Prostate gland (tissue), 2 donors: ENCODE data around the gene NTN1. TPM values are rescaled to one million over a fixed set of nuclear protein-coding genes. Genes with fewer than 3 reads are reported as not detected.

Source experiments
- DNase-seq: peaks from one replicate; pipeline ENCODE4 v3.0.0-alpha.2; 2019; ENCODE audit warnings: low spot score
- H3K27ac ChIP-seq, 2 donors: fragments of 200-600 bp; sonication (generic); 2 replicates each; pipeline ENCODE4 v1.5.1; 2017 to 2019
- H3K27me3 ChIP-seq: fragments of 200-600 bp; sonication (generic); replicated peaks from 2 replicates; pipeline ENCODE4 v1.5.1; 2019; ENCODE audit not compliant: insufficient read depth
- H3K36me3 ChIP-seq, 2 donors: fragments of 200-600 bp; sonication (generic); 1 replicate in 1 of 2; 2 replicates in 1 of 2; pipeline versions ENCODE4 v1.5.1 to v1.8.1; 2017 to 2019
- H3K4me1 ChIP-seq: fragments of 200-600 bp; sonication (generic); replicated peaks from 2 replicates; pipeline ENCODE4 v1.5.1; 2019
- H3K4me3 ChIP-seq, 2 donors: fragments of 200-600 bp; sonication (generic); 2 replicates each; pipeline ENCODE4 v1.5.1; 2017 to 2019
- H3K9me3 ChIP-seq: fragments of 200-600 bp; sonication (generic); 2 replicates; pipeline ENCODE4 v1.5.1; 2017
- POLR2A ChIP-seq: fragments of 450-650 bp; IDR thresholded peaks from one replicate; pipeline ENCODE4 v1.6.1; 2016; ENCODE audit warnings: antibody characterized with exemption, mild to moderate bottlenecking
- POLR2AphosphoS5 ChIP-seq: sonication (generic); formaldehyde crosslinking; IDR thresholded peaks from one replicate; pipeline ENCODE4 v1.6.1; 2017; ENCODE audit warnings: antibody characterized with exemption
- WGBS: methylation state at CpG from one replicate; pipeline ENCODE4 v1.1.5; 2018; 5-methylcytosine and 5-hydroxymethylcytosine counted together
- intact Hi-C: fragments of 100-400 bp; cut with DNase I; formaldehyde crosslinking; loops from one replicate; pipeline ENCODE4 v1.14.2; 2022
- total RNA-seq, 2 donors: library from RNA; depleted of rRNA; stranded (reverse); fragments of >200 nt; gene quantifications; one replicate each; pipeline ENCODE4 v1.1.0, GENCODE V29; 2016
- TF ChIP-seq, protein P1 (sequence below), 4 experiments: fragments of 200-600 bp in 2 of 4; fragments of 450-650 bp in 2 of 4; sonication (generic) in 2 of 4; IDR thresholded peaks; 1 replicate in 3 of 4; 2 replicates in 1 of 4; pipeline ENCODE4 v1.5.1; 2016 to 2019; ENCODE audit warnings: antibody characterized with exemption in 4 of 4, mild to moderate bottlenecking in 2 of 4, moderate library complexity in 2 of 4

The NTN1 gene
- total RNA-seq, 2 donors from 2014 or later = 9.2 to 11.4 TPM

DNA sequence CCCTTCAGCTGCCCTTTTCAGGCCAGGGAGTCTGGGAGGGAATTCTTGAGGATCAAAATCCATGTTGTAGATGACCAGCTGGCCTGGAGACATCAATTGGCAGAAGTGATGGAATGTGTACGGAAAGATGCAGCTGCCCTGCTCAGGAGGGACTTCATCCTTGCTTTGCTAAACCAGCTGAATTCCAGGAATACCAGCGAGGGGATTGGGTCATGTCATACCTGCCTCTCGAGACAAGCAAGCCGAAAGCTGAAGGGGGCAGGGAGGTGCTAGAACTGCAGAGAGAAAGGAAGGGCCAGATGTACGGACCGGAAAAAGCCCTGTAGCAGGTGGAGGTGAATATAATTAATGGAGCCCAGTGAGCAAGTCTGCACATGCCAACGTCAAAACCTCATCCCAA is 25.6 kb upstream of the NTN1 start:
- Histone ChIP-seq H3K4me1 (no peaks in the 10 kb centered on the region), H3K4me3 (no peak overlapping the region), H3K27me3 (no peaks in the 10 kb centered on the region), H3K9me3 (no peaks in the 10 kb centered on the region), H3K27ac (no peak overlapping the region), H3K36me3 (no peaks in the 10 kb centered on the region)
- DNase-seq = no peak
- TF ChIP-seq, protein P1, sequence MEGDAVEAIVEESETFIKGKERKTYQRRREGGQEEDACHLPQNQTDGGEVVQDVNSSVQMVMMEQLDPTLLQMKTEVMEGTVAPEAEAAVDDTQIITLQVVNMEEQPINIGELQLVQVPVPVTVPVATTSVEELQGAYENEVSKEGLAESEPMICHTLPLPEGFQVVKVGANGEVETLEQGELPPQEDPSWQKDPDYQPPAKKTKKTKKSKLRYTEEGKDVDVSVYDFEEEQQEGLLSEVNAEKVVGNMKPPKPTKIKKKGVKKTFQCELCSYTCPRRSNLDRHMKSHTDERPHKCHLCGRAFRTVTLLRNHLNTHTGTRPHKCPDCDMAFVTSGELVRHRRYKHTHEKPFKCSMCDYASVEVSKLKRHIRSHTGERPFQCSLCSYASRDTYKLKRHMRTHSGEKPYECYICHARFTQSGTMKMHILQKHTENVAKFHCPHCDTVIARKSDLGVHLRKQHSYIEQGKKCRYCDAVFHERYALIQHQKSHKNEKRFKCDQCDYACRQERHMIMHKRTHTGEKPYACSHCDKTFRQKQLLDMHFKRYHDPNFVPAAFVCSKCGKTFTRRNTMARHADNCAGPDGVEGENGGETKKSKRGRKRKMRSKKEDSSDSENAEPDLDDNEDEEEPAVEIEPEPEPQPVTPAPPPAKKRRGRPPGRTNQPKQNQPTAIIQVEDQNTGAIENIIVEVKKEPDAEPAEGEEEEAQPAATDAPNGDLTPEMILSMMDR (IDR thresholded peaks at IDR 0.05) = no peak
- TF ChIP-seq POLR2A = no peak
- TF ChIP-seq POLR2AphosphoS5 = no peak
- 64% methylated on average over 7 of the region's 7 CpGs for WGBS
- intact Hi-C loops = loop anchor here (10.0 kb wide), 1 partner anchor 409 kb away; no protein-coding TSS in a partner anchor

DNA sequence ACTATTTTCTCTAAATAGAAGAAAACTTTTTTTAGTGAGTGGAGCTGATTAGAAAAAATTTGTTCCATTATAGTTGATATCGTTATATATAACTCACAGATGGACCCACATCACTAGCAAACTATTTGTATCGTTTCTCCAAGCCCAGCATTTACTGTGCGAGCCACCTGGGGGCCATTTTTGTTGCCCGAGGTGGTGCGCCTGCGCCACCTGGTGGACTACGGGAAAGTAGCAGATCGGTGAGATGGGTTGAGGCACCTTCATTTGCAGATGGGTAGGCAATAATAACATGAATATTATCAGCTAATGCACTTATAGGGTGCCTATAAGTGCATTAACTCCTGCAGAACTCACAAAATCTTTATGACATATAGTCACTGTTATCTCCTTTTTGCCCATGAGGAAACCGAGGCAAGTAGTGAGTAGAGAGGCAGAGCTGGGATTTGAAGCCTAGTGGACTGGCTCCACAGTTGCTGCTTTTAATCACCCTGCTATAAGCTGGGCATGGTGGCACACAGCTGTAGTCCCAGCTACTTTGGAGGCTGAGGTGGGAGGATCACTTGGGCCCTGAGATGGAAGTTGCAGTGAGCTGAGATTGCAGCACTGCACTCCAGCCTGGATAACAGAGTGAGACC is 23.2 kb upstream of the NTN1 start:
- H3K9me3 ChIP-seq = no peaks in the 10 kb centered on the region
- 15% methylated on average over 9 of the region's 9 CpGs for WGBS
- H3K4me1 ChIP-seq = no peaks in the 10 kb centered on the region
- H3K27me3 ChIP-seq = no peaks in the 10 kb centered on the region
- H3K4me3 ChIP-seq = no peak overlapping the region
- intact Hi-C loops = loop anchor here (10.0 kb wide), 1 partner anchor 407 kb away; no protein-coding TSS in a partner anchor
- DNase-seq = no peak
- no peak overlapping the region for H3K27ac ChIP-seq
- no peaks in the 10 kb centered on the region for H3K36me3 ChIP-seq
- TF ChIP-seq, protein P1 (IDR thresholded peaks at IDR 0.05) = peak; percentile 36 to 78 (median 65)
- no peak for TF ChIP-seq POLR2A
- TF ChIP-seq POLR2AphosphoS5 = no peak

- no peaks in the 10 kb centered on the region for H3K36me3 ChIP-seq
- no peak overlapping the region for H3K27ac ChIP-seq
- no peaks in the 10 kb centered on the region for H3K27me3 ChIP-seq
- H3K4me1 ChIP-seq = no peaks in the 10 kb centered on the region
- no peak for DNase-seq
- intact Hi-C loops = no loop called here
- H3K4me3 ChIP-seq = no peak overlapping the region
- TF ChIP-seq, protein P1 (IDR thresholded peaks at IDR 0.05) = no peak
- no peak for TF ChIP-seq POLR2A
- TF ChIP-seq POLR2AphosphoS5 = no peak
- WGBS = 91% methylated on average over 3 of the region's 3 CpGs
- H3K9me3 ChIP-seq = no peaks in the 10 kb centered on the region
Observed at GRCh38 chr17:9001559-9001958, 19.8 kb upstream of the NTN1 start.

- Histone ChIP-seq H3K36me3 (no peaks in the 10 kb centered on the region), H3K4me1 (no peaks in the 10 kb centered on the region), H3K9me3 (no peaks in the 10 kb centered on the region), H3K27me3 (no peaks in the 10 kb centered on the region), H3K4me3 (no peak overlapping the region), H3K27ac (no peak overlapping the region)
- intact Hi-C loops = no loop called here
- WGBS = 26% methylated on average over 15 of the region's 15 CpGs
- TF ChIP-seq POLR2A (no peak), POLR2AphosphoS5 (no peak)
- TF ChIP-seq, protein P1 (IDR thresholded peaks at IDR 0.05) = no peak
- DNase-seq = no peak
Observed at GRCh38 chr17:9002227-9002605, 19.1 kb upstream of the NTN1 start.
